ENCODE results near the gene PROM1.

DNA sequence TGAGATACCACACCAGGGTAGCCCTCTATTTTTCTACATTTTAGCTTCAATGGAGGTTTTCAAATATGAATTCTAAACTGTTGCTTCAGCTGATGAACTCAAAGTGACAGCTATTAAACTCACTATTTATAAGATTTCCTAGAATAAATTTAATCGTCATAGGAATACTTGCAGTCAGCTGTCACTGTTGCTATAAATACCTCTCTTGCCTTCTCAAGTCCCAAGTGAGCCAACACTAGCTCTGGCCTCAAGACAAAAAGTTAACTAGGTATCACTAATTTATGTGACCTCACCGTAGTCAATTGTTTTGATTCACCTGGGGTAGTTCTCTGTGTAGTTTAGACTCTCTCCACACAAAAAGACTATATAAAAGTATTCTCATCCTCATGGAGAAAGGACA, 34.3 kb upstream of the PROM1 start:
- no peak for TF ChIP-seq CTCF (IDR thresholded peaks at IDR 0.05; ENCODE audit: poor library complexity, severe bottlenecking)
- no peak for TF ChIP-seq EZH2 (IDR thresholded peaks at IDR 0.05; ENCODE audit: borderline replicate concordance, insufficient read depth, low read length, poor library complexity, severe bottlenecking)
- TF ChIP-seq POLR2AphosphoS5 (IDR thresholded peaks at IDR 0.05) = no peak
- no peak for TF ChIP-seq TAF1 (IDR thresholded peaks at IDR 0.05; ENCODE audit: low read depth)
- no peak for TF ChIP-seq SMC3 (conservative IDR thresholded peaks at IDR 0.05; ENCODE audit: poor library complexity)
- TF ChIP-seq MXI1 (conservative IDR thresholded peaks at IDR 0.05; ENCODE audit: poor library complexity, severe bottlenecking) = no peak
- TF ChIP-seq REST (IDR thresholded peaks at IDR 0.05; ENCODE audit: borderline replicate concordance) = no peak
